Measurements from ENCODE around the gene TMEM154. TPM values are rescaled to one million over a fixed set of nuclear protein-coding genes. Genes with fewer than 3 reads are reported as not detected.

The TMEM154 gene
- total and polyA plus RNA-seq, 10 of the 15 experiments (the other 5 are each of a cell fraction or from before 2014, with no cell fraction given), result 5.1 to 41.4 (median 18.2) TPM

DNA sequence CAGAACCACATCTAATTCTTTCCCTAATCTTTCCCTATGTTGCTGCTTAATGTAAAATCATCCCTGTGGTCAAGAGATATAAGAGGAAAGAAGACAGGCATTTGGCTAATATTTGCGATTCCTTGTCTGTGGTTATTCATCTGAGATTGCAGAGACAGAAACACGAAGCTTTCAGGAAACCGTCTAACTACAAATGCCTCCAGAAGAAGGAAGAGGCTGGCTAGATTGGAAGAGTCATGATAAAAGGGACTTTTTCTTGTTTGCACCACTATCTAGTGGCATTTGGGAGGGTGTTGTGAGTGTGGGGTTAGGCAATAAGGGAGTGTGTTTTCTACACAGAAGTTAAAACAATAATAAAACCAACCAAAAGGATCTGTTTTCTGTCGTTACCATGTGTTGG is 43.9 kb downstream of the TMEM154 start:
- RAD21 ChIA-PET (ENCODE audit: unreplicated experiment), result interaction anchor here (0.7 to 16.8 kb wide), 8 partner anchors 40 to 135 kb away, joined by 3 to 513 read pairs (median 3); partner anchors contain the start of gene FBXW7
- Histone ChIP-seq H3K9ac (ENCODE audit: control insufficient read depth, insufficient read depth, low read length) (no peak overlapping the region), H3K27ac (ENCODE audit: control insufficient read depth, insufficient read depth) (no peak overlapping the region), H3K79me2 (ENCODE audit: control insufficient read depth, insufficient read depth, low read length) (no peaks in the 10 kb centered on the region; the same call in 1 of the 2 replicates), H4K20me1 (ENCODE audit: control insufficient read depth, insufficient read depth) (no peaks in the 10 kb centered on the region), H3K4me1 (ENCODE audit: control insufficient read depth, insufficient read depth, low read length) (peaks cover 38% of the 10 kb centered on the region), H3K27me3 (replicated peaks in 1 of 2; ENCODE audit: control insufficient read depth in 2 of 2, insufficient read depth in 2 of 2, low read length in 1 of 2) (no peaks in the 10 kb centered on the region), H3K4me3 (no peak overlapping the region), H3K4me2 (ENCODE audit: control insufficient read depth, insufficient read depth) (no peak overlapping the region), H2AFZ (ENCODE audit: control insufficient read depth, low read depth, low read length) (no peak overlapping the region), H3K36me3 (ENCODE audit: control insufficient read depth in 2 of 2, insufficient read depth in 2 of 2, low read length in 1 of 2) (no peaks in the 10 kb centered on the region; a peak in 1 of 4 replicates), H3K9me3 (replicated peaks; ENCODE audit: control insufficient read depth, insufficient read depth, low read length) (no peaks in the 10 kb centered on the region; the same call in 2 of the 3 replicates)
- CTCF ChIA-PET, result interaction anchor here (0.6 to 11.1 kb wide), 12 partner anchors 10 to 227 kb away, joined by 3 to 465 read pairs (median 4); partner anchors contain the start of genes ARFIP1 and TIGD4
- SMC1A ChIA-PET (ENCODE audit: uncharacterized antibody, unreplicated experiment), result interaction anchor here (0.9 to 18.7 kb wide), 16 partner anchors 9 to 177 kb away, joined by 3 to 555 read pairs (median 5); partner anchors contain the start of gene FBXW7
- 64% methylated on average over 4 of the region's 4 CpGs for WGBS (ENCODE audit: insufficient coverage, insufficient replicate concordance, low lambda C conversion rate, missing lambda C conversion rate)
- DNase-seq (ENCODE audit: low read depth, low spot score), result no peak
- POLR2A ChIA-PET, result interaction anchor here (0.6 to 6.4 kb wide), 6 partner anchors 41 to 134 kb away, joined by 3 to 54 read pairs (median 4); partner anchors contain the start of gene FBXW7
- intact Hi-C loops (cut with micrococcal nuclease; ENCODE audit: unreplicated experiment), result loop anchor here (2.0 kb wide), 1 partner anchor 83 kb away; no protein-coding TSS in a partner anchor
- BruUV-seq (replicated peaks), result no TSS peak
- 0 out of 2 replicates have a peak, but pooled peaks have one; percentile 4 for TF ChIP-seq RUNX3 (IDR thresholded peaks at IDR 0.05; ENCODE audit: low read length)
- TF ChIP-seq, protein P1, sequence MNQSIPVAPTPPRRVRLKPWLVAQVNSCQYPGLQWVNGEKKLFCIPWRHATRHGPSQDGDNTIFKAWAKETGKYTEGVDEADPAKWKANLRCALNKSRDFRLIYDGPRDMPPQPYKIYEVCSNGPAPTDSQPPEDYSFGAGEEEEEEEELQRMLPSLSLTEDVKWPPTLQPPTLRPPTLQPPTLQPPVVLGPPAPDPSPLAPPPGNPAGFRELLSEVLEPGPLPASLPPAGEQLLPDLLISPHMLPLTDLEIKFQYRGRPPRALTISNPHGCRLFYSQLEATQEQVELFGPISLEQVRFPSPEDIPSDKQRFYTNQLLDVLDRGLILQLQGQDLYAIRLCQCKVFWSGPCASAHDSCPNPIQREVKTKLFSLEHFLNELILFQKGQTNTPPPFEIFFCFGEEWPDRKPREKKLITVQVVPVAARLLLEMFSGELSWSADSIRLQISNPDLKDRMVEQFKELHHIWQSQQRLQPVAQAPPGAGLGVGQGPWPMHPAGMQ (IDR thresholded peaks at IDR 0.05; ENCODE audit: borderline replicate concordance), result no peak
- TF ChIP-seq, protein P2, sequence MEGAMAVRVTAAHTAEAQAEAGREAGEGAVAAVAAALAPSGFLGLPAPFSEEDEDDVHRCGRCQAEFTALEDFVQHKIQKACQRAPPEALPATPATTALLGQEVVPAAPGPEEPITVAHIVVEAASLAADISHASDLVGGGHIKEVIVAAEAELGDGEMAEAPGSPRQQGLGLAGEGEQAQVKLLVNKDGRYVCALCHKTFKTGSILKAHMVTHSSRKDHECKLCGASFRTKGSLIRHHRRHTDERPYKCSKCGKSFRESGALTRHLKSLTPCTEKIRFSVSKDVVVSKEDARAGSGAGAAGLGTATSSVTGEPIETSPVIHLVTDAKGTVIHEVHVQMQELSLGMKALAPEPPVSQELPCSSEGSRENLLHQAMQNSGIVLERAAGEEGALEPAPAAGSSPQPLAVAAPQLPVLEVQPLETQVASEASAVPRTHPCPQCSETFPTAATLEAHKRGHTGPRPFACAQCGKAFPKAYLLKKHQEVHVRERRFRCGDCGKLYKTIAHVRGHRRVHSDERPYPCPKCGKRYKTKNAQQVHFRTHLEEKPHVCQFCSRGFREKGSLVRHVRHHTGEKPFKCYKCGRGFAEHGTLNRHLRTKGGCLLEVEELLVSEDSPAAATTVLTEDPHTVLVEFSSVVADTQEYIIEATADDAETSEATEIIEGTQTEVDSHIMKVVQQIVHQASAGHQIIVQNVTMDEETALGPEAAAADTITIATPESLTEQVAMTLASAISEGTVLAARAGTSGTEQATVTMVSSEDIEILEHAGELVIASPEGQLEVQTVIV (IDR thresholded peaks at IDR 0.05; ENCODE audit: borderline replicate concordance, partially characterized antibody), result no peak
- FAIRE-seq, result no peak
- in situ Hi-C loops (cut with MboI), result no loop called here
- no peak for ATAC-seq
